ENCODE results near the gene TRMT1L. TPM values are rescaled to one million over a fixed set of nuclear protein-coding genes. Genes with fewer than 3 reads are reported as not detected.

The TRMT1L gene
- total RNA-seq, 4 donors from 2014 or later = 7.6 to 19.1 (median 14.1) TPM

- peaks cover 58% of the 10 kb centered on the region for H3K36me3 ChIP-seq
Observed at GRCh38 chr1:185091480-185091879, 65.3 kb downstream of the TRMT1L start.

GRCh38 chr1:185087746-185088145 is 69.0 kb downstream of the TRMT1L start:
- H3K27ac ChIP-seq = no peak overlapping the region

More at GRCh38 chr1:185091480-185091879, 65.3 kb downstream of the TRMT1L start:
- H3K27me3 ChIP-seq = no peaks in the 10 kb centered on the region
- DNase-seq (ENCODE audit: low spot score in 2 of 2) = no peak
- H3K27ac ChIP-seq = no peak overlapping the region
- H3K4me3 ChIP-seq = no peak overlapping the region
- 89% methylated on average over 5 of the region's 5 CpGs for WGBS
- H3K9me3 ChIP-seq = no peaks in the 10 kb centered on the region
- no peaks in the 10 kb centered on the region for H3K4me1 ChIP-seq
- TF ChIP-seq CTCF (IDR thresholded peaks at IDR 0.05) (no peak), POLR2AphosphoS5 (IDR thresholded peaks at IDR 0.05) (no peak)

GRCh38 chr1:185087101-185087500 is 69.7 kb downstream of the TRMT1L start:
- no peak for DNase-seq (ENCODE audit: low spot score in 2 of 2)
- no peak overlapping the region for H3K27ac ChIP-seq
- peaks cover 33% of the 10 kb centered on the region for H3K36me3 ChIP-seq
- no peaks in the 10 kb centered on the region for H3K27me3 ChIP-seq
- TF ChIP-seq EP300 (IDR thresholded peaks at IDR 0.05) (no peak), POLR2A (IDR thresholded peaks at IDR 0.05) (no peak), CTCF (IDR thresholded peaks at IDR 0.05) (no peak), POLR2AphosphoS5 (IDR thresholded peaks at IDR 0.05) (no peak)
- WGBS = 93% methylated on average over 1 of the region's 1 CpG
- H3K4me1 ChIP-seq = no peaks in the 10 kb centered on the region
- H3K9me3 ChIP-seq = no peaks in the 10 kb centered on the region
- no peak overlapping the region for H3K4me3 ChIP-seq

More at GRCh38 chr1:185087746-185088145, 69.0 kb downstream of the TRMT1L start:
- DNase-seq (ENCODE audit: low spot score in 2 of 2) = no peak
- Histone ChIP-seq H3K9me3 (no peaks in the 10 kb centered on the region), H3K4me3 (no peak overlapping the region), H3K4me1 (no peaks in the 10 kb centered on the region), H3K27me3 (no peaks in the 10 kb centered on the region), H3K36me3 (peaks cover 38% of the 10 kb centered on the region)
- TF ChIP-seq EP300 (IDR thresholded peaks at IDR 0.05) (no peak), POLR2A (IDR thresholded peaks at IDR 0.05) (no peak), CTCF (IDR thresholded peaks at IDR 0.05) (no peak), POLR2AphosphoS5 (IDR thresholded peaks at IDR 0.05) (no peak)

GRCh38 chr1:185083818-185084217 is 72.9 kb downstream of the TRMT1L start:
- Histone ChIP-seq H3K36me3 (peaks cover 13% of the 10 kb centered on the region), H3K4me3 (no peak overlapping the region), H3K27ac (no peak overlapping the region), H3K27me3 (no peaks in the 10 kb centered on the region), H3K9me3 (no peaks in the 10 kb centered on the region), H3K4me1 (no peaks in the 10 kb centered on the region)
- no peak for DNase-seq (ENCODE audit: low spot score in 2 of 2)
- 94% methylated on average over 2 of the region's 2 CpGs for whole genome bisulfite sequencing
- TF ChIP-seq POLR2A (IDR thresholded peaks at IDR 0.05) (no peak), EP300 (IDR thresholded peaks at IDR 0.05) (no peak), CTCF (IDR thresholded peaks at IDR 0.05) (no peak), POLR2AphosphoS5 (IDR thresholded peaks at IDR 0.05) (no peak)

GRCh38 chr1:185080422-185080821 is 76.3 kb downstream of the TRMT1L start:
- no peak overlapping the region for H3K4me3 ChIP-seq
- no peak for DNase-seq (ENCODE audit: low spot score in 2 of 2)
- H3K4me1 ChIP-seq = no peaks in the 10 kb centered on the region
- no peaks in the 10 kb centered on the region for H3K27me3 ChIP-seq
- no peaks in the 10 kb centered on the region for H3K36me3 ChIP-seq
- TF ChIP-seq POLR2A (IDR thresholded peaks at IDR 0.05) (no peak), POLR2AphosphoS5 (IDR thresholded peaks at IDR 0.05) (no peak), EP300 (IDR thresholded peaks at IDR 0.05) (no peak)
- no peak overlapping the region for H3K27ac ChIP-seq
- no peaks in the 10 kb centered on the region for H3K9me3 ChIP-seq

GRCh38 chr1:185077374-185077773 is 79.4 kb downstream of the TRMT1L start:
- Histone ChIP-seq H3K4me1 (no peaks in the 10 kb centered on the region), H3K4me3 (no peak overlapping the region), H3K9me3 (no peaks in the 10 kb centered on the region), H3K27me3 (no peaks in the 10 kb centered on the region), H3K36me3 (no peaks in the 10 kb centered on the region), H3K27ac (no peak overlapping the region)
- WGBS = 80% methylated on average over 4 of the region's 4 CpGs
- DNase-seq (ENCODE audit: low spot score in 2 of 2) = no peak
- no peak for TF ChIP-seq EP300 (IDR thresholded peaks at IDR 0.05)
- TF ChIP-seq POLR2A (IDR thresholded peaks at IDR 0.05) = no peak
- no peak for TF ChIP-seq POLR2AphosphoS5 (IDR thresholded peaks at IDR 0.05)
